ENCODE results near the gene DRGX. TPM values are rescaled to one million over a fixed set of nuclear protein-coding genes. Genes with fewer than 3 reads are reported as not detected.

Gene DRGX
- total and polyA plus RNA-seq, 2 experiments from 2014 or later: 0.09 TPM; not detected in 1

DNA sequence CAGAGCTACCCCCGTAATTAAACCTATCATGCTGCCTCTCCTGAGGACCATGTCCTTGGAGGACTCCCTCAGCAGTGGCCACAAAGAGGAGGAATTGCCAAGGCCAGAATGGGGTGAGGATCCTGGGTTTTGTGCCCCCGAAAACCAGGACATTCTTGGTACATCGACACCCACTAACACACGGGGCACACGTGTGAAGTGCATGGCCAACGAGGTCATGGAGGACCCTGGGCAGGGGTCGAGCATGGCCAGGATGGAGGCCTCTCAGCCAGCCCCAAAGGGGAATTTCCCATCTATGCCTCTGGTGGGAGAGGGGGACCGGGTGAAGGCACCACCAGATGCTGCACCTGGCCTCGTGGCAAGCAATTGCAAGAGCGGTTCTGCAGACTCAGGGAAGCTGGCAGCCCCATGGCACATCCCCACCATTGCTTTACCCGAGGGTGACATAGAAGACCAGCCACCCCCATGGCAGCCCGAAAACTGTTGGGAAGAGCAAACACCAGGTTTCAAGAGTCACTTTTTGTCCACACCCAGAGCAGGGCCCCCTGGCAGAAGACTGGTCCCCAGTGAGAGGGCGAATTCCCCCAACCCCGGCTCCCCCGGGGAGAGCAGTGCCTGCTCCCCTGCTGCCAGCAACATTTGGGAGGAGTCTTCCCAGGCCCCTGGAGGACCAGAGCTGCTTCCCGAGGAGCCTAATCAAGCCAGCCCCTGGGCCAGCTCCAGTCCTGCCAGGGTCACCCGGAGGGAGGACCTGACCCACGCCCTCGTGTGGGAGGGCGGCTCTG, 70.6 kb downstream of the DRGX start:
- H3K9me3 ChIP-seq (ENCODE audit: low read depth): no peaks in the 10 kb centered on the region
- DNase-seq: no peak
- no peaks in the 10 kb centered on the region for H3F3A ChIP-seq (ENCODE audit: insufficient read depth)
- H3K9me2 ChIP-seq (ENCODE audit: insufficient read depth): no peaks in the 10 kb centered on the region
- H2AFZ ChIP-seq: no peak overlapping the region
- 61 to 66% methylated on average over 20 of the region's 20 CpGs for WGBS, 2 experiments (ENCODE audit: low coverage in 1 of 2, low lambda C conversion rate in 2 of 2, missing lambda C conversion rate in 2 of 2)
- no peak overlapping the region for H3K4me3 ChIP-seq
- H3K79me2 ChIP-seq (ENCODE audit: insufficient read depth): no peaks in the 10 kb centered on the region
- no peak overlapping the region for H3K9ac ChIP-seq
- H4K20me1 ChIP-seq (ENCODE audit: insufficient read depth): no peaks in the 10 kb centered on the region
- H3K4me2 ChIP-seq (ENCODE audit: unreplicated experiment): no peak overlapping the region
- H3K4me1 ChIP-seq (ENCODE audit: insufficient read depth): no peaks in the 10 kb centered on the region
- H3K27ac ChIP-seq: no peak overlapping the region
- TF ChIP-seq EZH2phosphoT487 (IDR thresholded peaks at IDR 0.05; ENCODE audit: insufficient read depth, low read depth): no peak
- no peak for TF ChIP-seq EZH2 (IDR thresholded peaks at IDR 0.05; ENCODE audit: insufficient read depth, poor library complexity, severe bottlenecking)
- in situ Hi-C loops (cut with MboI): no loop called here
- H3K27me3 ChIP-seq (replicated peaks; ENCODE audit: insufficient read depth): peaks cover 30% of the 10 kb centered on the region
- H3K36me3 ChIP-seq (ENCODE audit: low read depth): no peaks in the 10 kb centered on the region

DNA sequence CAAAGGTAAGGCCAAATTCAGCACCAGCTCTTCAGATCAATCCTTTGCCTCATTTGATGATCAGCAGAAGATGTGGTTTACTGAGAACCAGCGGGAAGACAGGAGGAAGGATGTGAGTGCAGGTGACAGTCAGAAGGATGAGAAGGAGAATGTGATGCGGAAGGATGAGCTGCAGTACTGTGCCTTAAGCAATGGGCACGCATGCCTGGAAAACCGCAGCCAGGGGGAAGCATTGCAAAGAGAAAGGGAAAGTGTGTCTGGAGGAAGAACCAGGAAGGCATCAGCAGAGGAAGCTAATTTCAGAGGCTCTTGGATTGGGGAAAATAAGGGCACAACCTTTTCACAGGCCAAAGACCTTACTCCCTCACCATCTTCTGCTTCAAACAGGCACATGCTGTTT, 71.2 kb downstream of the DRGX start:
- WGBS, 2 experiments (ENCODE audit: low coverage in 1 of 2, low lambda C conversion rate in 2 of 2, missing lambda C conversion rate in 2 of 2): 68 to 69% methylated on average over 4 of the region's 4 CpGs
- no peak overlapping the region for H3K9ac ChIP-seq

DNA sequence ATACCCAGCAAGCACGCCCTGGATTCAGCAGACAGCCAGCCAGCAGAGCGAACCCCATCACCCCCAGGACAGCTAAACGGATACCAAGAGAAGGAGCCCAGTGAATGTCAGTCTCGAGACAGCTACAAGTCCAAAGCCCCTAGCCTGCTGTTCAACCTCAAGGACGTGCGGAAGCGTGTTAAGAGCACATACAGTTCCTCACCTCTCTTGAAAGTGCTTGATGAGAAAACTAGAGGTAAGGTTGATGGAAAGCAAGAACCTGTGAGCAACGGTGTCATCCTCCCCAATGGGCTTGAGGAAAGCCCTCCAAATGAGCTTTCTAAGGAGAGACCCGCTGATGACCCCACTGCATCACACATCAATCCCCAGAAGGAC, 72.0 kb downstream of the DRGX start:
- no peak overlapping the region for H3K4me2 ChIP-seq (ENCODE audit: unreplicated experiment)
- H3F3A ChIP-seq (ENCODE audit: insufficient read depth): no peaks in the 10 kb centered on the region
- no peaks in the 10 kb centered on the region for H4K20me1 ChIP-seq (ENCODE audit: insufficient read depth)
- H3K4me3 ChIP-seq: no peak overlapping the region
- H3K36me3 ChIP-seq (ENCODE audit: low read depth): no peaks in the 10 kb centered on the region
- TF ChIP-seq EZH2 (IDR thresholded peaks at IDR 0.05; ENCODE audit: insufficient read depth, poor library complexity, severe bottlenecking) (no peak), EZH2phosphoT487 (IDR thresholded peaks at IDR 0.05; ENCODE audit: insufficient read depth, low read depth) (no peak)
- 60 to 65% methylated on average over 9 of the region's 9 CpGs for WGBS, 2 experiments (ENCODE audit: low coverage in 1 of 2, low lambda C conversion rate in 2 of 2, missing lambda C conversion rate in 2 of 2)
- no peak for DNase-seq
- H2AFZ ChIP-seq: no peak overlapping the region
- H3K9me3 ChIP-seq (ENCODE audit: low read depth): no peaks in the 10 kb centered on the region
- peaks cover 28% of the 10 kb centered on the region for H3K27me3 ChIP-seq (replicated peaks; ENCODE audit: insufficient read depth)
- H3K79me2 ChIP-seq (ENCODE audit: insufficient read depth): no peaks in the 10 kb centered on the region
- no peak overlapping the region for H3K27ac ChIP-seq
- no peaks in the 10 kb centered on the region for H3K4me1 ChIP-seq (ENCODE audit: insufficient read depth)
- H3K9ac ChIP-seq: no peak overlapping the region
- in situ Hi-C loops (cut with MboI): no loop called here
- H3K9me2 ChIP-seq (ENCODE audit: insufficient read depth): no peaks in the 10 kb centered on the region

More for the DNA sequence above, 71.2 kb downstream of the DRGX start:
- no peak overlapping the region for H3K27ac ChIP-seq
- H3K9me2 ChIP-seq (ENCODE audit: insufficient read depth): no peaks in the 10 kb centered on the region
- no peak overlapping the region for H3K4me2 ChIP-seq (ENCODE audit: unreplicated experiment)
- TF ChIP-seq EZH2 (IDR thresholded peaks at IDR 0.05; ENCODE audit: insufficient read depth, poor library complexity, severe bottlenecking): no peak
- TF ChIP-seq EZH2phosphoT487 (IDR thresholded peaks at IDR 0.05; ENCODE audit: insufficient read depth, low read depth): no peak
- peak; percentile 6 for DNase-seq
- in situ Hi-C loops (cut with MboI): no loop called here
- H4K20me1 ChIP-seq (ENCODE audit: insufficient read depth): no peaks in the 10 kb centered on the region
- no peaks in the 10 kb centered on the region for H3K4me1 ChIP-seq (ENCODE audit: insufficient read depth)
- no peak overlapping the region for H2AFZ ChIP-seq
- H3K4me3 ChIP-seq: no peak overlapping the region
- H3K9me3 ChIP-seq (ENCODE audit: low read depth): no peaks in the 10 kb centered on the region
- H3K36me3 ChIP-seq (ENCODE audit: low read depth): no peaks in the 10 kb centered on the region
- H3F3A ChIP-seq (ENCODE audit: insufficient read depth): no peaks in the 10 kb centered on the region
- no peaks in the 10 kb centered on the region for H3K79me2 ChIP-seq (ENCODE audit: insufficient read depth)
- peaks cover 30% of the 10 kb centered on the region for H3K27me3 ChIP-seq (replicated peaks; ENCODE audit: insufficient read depth)

DNA sequence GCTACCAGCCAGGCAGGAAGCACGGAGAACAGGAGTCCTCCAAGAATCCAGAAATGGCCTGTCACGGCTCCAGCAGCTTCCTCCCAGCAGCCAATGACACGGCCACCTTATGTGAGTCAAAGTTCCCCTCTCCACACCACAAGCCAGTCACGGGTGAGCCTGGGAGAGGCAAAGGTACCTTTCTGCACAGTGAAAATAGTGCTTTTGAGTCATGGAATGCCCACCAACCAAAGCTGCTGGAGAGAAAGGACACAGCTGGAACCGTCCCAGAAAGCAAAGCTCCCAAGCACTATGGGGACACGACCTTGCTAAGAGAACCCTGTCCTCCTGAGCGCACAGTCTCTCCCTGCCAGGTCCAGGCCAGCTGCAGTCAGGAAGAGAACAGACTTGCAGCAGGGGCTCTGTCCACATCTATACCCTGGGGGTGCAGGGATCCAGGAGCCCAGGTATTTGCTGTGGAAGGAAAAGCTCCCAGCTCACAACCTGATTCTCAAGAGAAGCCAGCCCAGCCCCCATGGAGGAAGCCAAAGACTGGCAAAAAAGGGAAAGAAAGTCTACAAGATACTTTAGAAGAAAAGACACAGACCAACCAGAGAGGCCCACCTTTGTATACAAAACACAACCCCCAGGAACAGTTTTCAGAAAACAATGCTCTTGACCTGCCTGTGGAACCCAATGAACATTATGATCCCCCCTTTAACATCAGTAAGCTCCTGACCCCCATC, 72.6 kb downstream of the DRGX start:
- H3K79me2 ChIP-seq (ENCODE audit: insufficient read depth): no peaks in the 10 kb centered on the region
- H3K27me3 ChIP-seq (replicated peaks; ENCODE audit: insufficient read depth): peaks cover 22% of the 10 kb centered on the region
- no peak overlapping the region for H3K9ac ChIP-seq
- H3F3A ChIP-seq (ENCODE audit: insufficient read depth): no peaks in the 10 kb centered on the region
- in situ Hi-C loops (cut with MboI): no loop called here
- TF ChIP-seq EZH2phosphoT487 (IDR thresholded peaks at IDR 0.05; ENCODE audit: insufficient read depth, low read depth) (no peak), EZH2 (IDR thresholded peaks at IDR 0.05; ENCODE audit: insufficient read depth, poor library complexity, severe bottlenecking) (no peak)
- no peak overlapping the region for H3K4me2 ChIP-seq (ENCODE audit: unreplicated experiment)
- no peak overlapping the region for H3K27ac ChIP-seq
- no peak overlapping the region for H2AFZ ChIP-seq
- H3K9me2 ChIP-seq (ENCODE audit: insufficient read depth): no peaks in the 10 kb centered on the region
- no peaks in the 10 kb centered on the region for H3K36me3 ChIP-seq (ENCODE audit: low read depth)
- DNase-seq: no peak
- H3K4me1 ChIP-seq (ENCODE audit: insufficient read depth): no peaks in the 10 kb centered on the region
- no peak overlapping the region for H3K4me3 ChIP-seq
- WGBS, 2 experiments (ENCODE audit: low coverage in 1 of 2, low lambda C conversion rate in 2 of 2, missing lambda C conversion rate in 2 of 2): 37 to 56% methylated on average over 7 of the region's 7 CpGs
- no peaks in the 10 kb centered on the region for H3K9me3 ChIP-seq (ENCODE audit: low read depth)
- H4K20me1 ChIP-seq (ENCODE audit: insufficient read depth): no peaks in the 10 kb centered on the region

Measured in GM23248 (cell line).